ENCODE data around the gene TP53BP2. TPM values are rescaled to one million over a fixed set of nuclear protein-coding genes. Genes with fewer than 3 reads are reported as not detected.
"Not testable (repeated sequence)": the region's sequence is repeated elsewhere in the genome, so short reads cannot be mapped to it uniquely, and the experiment has no call there.

Gene TP53BP2
- total RNA-seq, 1 donor = 38.0 TPM

DNA sequence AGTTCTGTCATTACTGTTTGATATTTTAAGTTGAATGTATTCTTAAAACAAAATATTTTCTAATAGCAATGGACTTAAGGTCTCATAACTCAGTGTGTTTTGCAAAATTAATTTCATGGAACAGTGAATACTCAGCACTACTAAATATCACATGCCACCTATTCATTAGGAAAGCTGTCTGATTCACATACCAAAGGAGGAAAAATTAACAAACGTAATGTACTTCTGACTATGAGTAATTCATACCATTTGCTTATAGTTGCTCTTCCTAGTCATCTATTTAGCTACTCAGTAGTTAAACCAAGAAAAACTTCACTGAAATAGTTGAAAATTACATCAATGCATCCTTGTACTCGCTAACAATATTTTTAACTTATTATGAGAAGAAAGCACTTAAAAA is 35.2 kb downstream of the TP53BP2 start:
- DNase-seq (ENCODE audit: low read depth) = no peak
- H3K4me3 ChIP-seq (ENCODE audit: low read depth, low read length) = no peak overlapping the region
- TF ChIP-seq, protein P1, sequence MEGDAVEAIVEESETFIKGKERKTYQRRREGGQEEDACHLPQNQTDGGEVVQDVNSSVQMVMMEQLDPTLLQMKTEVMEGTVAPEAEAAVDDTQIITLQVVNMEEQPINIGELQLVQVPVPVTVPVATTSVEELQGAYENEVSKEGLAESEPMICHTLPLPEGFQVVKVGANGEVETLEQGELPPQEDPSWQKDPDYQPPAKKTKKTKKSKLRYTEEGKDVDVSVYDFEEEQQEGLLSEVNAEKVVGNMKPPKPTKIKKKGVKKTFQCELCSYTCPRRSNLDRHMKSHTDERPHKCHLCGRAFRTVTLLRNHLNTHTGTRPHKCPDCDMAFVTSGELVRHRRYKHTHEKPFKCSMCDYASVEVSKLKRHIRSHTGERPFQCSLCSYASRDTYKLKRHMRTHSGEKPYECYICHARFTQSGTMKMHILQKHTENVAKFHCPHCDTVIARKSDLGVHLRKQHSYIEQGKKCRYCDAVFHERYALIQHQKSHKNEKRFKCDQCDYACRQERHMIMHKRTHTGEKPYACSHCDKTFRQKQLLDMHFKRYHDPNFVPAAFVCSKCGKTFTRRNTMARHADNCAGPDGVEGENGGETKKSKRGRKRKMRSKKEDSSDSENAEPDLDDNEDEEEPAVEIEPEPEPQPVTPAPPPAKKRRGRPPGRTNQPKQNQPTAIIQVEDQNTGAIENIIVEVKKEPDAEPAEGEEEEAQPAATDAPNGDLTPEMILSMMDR (IDR thresholded peaks at IDR 0.05; ENCODE audit: insufficient read depth, low read depth, low read length) = no peak

DNA sequence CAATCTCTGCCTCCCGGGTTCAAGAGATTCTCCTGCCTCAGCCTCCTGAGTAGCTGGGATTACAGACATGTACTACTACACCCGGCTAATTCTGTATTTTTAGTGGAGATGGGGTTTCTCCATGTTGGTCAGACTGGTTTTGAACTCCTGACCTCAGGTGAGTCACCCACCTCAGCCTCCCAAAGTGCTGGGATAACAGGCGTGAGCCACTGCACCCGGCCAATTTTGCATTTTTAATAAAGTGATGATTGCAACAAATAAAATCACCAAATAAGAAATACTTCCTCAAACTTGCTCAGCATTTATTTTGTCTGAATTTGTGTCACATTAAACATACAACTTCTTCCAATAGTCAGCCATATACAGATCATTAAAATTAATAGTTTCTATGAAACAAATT is 35.8 kb downstream of the TP53BP2 start:
- not testable (repeated sequence) for DNase-seq (ENCODE audit: low read depth); H3K4me3 ChIP-seq (ENCODE audit: low read depth, low read length)

DNA sequence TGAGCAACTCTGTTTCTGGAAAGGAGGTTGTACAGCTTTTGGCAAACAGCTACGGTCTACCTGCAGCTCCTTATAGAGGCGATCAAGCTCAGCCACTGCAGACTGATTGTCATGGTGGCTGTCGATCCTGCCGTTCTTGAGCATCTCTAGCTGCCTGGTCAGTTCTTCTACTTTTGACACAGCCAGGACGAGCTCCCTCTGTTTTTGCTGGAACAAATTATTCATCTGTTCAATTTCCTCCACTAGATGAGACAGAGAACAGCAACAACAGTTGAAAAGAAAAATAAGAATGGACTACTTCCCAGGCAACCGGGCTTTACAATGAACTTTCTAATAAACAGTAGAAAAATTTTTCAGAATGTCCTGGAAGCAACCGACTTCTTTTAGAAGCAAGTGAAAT is 42.5 kb downstream of the TP53BP2 start:
- TF ChIP-seq, protein P1 (IDR thresholded peaks at IDR 0.05; ENCODE audit: insufficient read depth, low read depth, low read length) = no peak
- H3K4me3 ChIP-seq (ENCODE audit: low read depth, low read length) = no peak overlapping the region
- DNase-seq (ENCODE audit: low read depth) = no peak

DNA sequence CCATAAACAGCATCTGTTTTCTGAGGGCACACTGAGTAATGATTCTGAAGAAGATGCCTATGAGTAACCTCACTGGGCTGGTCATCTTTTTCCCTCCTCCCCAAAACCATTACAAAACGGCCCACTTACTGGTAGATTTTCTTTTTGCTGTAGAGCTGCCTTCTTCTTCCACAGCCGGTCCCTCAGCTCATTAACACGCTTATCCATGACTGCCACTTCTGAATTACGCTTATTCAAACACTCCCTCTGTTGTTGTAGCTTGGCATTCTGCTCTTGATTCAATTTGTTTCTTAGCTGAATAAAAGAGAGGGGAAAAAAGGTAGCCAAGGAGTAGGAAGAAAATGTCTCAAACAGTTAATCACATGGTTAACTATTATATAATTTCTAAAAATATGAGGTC is 43.1 kb downstream of the TP53BP2 start:
- no peak overlapping the region for H3K4me3 ChIP-seq (ENCODE audit: low read depth, low read length)
- TF ChIP-seq, protein P1 (IDR thresholded peaks at IDR 0.05; ENCODE audit: insufficient read depth, low read depth, low read length) = no peak
- DNase-seq (ENCODE audit: low read depth) = no peak

DNA sequence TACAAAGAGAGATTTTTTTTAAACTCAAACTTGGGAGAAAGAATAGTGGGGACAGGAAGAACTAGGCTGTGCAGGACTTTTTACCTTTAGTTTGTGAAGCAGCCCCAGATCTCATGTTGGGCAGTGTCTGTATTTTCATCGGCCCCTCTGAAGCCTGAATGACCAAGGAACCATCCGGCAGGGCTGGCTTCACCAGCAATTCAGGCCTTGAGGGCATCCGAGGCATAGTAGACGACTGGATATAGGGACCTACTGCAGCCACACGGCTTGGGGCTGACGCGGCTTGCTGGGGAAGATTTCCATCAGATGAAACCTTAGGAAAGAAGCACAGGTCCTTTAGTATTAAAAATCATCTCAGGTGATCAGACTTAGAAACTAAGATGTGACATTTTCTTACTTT is 43.7 kb downstream of the TP53BP2 start:
- TF ChIP-seq, protein P1 (IDR thresholded peaks at IDR 0.05; ENCODE audit: insufficient read depth, low read depth, low read length) = no peak
- H3K4me3 ChIP-seq (ENCODE audit: low read depth, low read length) = no peak overlapping the region
- DNase-seq (ENCODE audit: low read depth) = no peak

DNA sequence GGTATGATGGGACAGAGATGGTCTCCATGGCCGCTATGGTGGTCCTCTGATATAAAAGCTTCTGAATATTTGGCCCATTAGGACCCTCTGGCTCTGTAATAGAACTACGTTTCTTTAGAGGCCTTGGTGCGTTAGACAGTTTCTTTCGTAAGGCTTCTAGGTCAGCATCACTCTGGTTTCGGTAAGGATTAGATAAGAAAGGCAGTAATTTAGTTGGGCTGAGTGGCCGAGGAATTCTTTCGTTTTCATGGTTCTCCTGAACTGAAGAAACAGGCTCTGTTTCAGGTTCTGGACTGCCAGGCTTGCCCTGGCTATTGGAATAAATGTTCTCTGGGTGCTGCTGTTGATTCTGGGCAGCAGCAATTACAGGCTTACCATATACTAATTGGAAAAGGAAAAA is 49.5 kb downstream of the TP53BP2 start:
- TF ChIP-seq, protein P1 (IDR thresholded peaks at IDR 0.05; ENCODE audit: insufficient read depth, low read depth, low read length) = no peak

DNA sequence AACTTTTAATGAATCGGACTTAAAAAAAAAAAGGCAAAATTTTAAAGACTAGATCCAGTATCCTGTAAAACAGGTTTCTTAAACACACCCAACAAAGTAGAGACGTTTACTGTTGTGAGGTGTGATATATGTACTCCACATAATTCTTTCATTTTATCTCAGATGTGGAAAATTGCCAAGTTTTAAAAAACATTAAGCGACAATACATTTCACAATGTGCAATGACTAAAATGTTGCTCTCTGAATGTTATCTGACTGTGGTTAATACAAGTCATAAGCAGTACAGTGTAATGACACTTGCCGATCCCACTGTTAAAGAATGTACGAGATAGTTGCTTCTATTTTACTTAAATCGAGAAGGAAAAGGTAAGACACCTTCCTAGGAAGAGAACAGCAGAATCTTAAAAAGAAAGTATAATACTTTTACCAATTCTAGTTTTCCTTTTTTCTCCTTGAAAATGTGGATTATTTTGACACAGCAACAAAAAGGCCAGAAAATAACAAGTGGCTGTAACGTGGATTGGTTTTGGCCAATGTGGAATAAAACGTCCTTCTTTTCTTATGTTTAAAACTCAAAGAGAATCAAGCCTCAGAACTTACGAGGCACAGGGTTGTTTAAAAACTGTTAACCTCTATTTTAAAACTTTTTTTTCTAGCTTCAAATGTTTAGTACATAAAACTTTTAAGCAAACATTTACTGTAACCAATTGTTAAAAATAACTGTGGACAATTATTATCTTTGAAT is 51.4 kb downstream of the TP53BP2 start:
- no peak overlapping the region for H3K4me3 ChIP-seq (ENCODE audit: low read depth, low read length)
- DNase-seq (ENCODE audit: low read depth) = no peak
- TF ChIP-seq, protein P1 (IDR thresholded peaks at IDR 0.05; ENCODE audit: insufficient read depth, low read depth, low read length) = no peak

More for the DNA sequence above, 49.5 kb downstream of the TP53BP2 start:
- no peak overlapping the region for H3K4me3 ChIP-seq (ENCODE audit: low read depth, low read length)
- no peak for DNase-seq (ENCODE audit: low read depth)
